Cardiac fibroblast (primary cell): ENCODE measurements around the gene MAML2.

Experiments used
- DNase-seq, 2 donors: peaks; one replicate each; pipeline versions ENCODE4 v3.0.0 to v3.0.0-alpha.2; 2010; ENCODE audit warnings: low read depth in 2 of 2
- H3K4me3 ChIP-seq, 2 donors: replicated peaks in 1 of 2; 1 replicate in 1 of 2; 2 replicates in 1 of 2; pipeline ENCODE4 v1.5.1; 2011; ENCODE audit warnings: low read depth in 2 of 2, low read length in 2 of 2, mild to moderate bottlenecking in 2 of 2, moderate library complexity in 1 of 2
- TF ChIP-seq, protein P1 (sequence below): IDR thresholded peaks from one replicate; pipeline ENCODE4 v1.5.1; 2011; ENCODE audit warnings: low read depth, mild to moderate bottlenecking, low read length, inconsistent platforms

Gene MAML2

DNA sequence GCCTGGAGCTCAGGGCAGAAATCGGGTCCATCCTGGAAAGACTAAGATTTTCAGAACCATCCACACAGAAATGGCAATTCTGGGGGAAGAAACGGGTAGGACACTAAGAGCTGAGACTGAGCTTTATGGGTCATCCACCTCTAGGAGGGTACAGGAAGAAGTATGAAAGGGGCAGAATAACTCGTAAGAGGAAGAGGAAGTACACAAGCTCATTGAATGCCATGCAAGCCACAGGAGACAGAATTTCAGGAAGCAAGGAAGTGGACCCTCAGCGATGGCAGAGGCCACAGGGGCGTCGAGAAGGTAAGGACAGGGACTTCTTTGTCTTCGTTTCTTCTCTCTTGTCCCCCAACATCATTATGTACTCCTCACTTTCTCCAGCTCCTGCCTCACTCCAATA lies 169.6 kb downstream of the MAML2 start:
- no peak for DNase-seq
- no peak overlapping the region for H3K4me3 ChIP-seq
- TF ChIP-seq, protein P1, sequence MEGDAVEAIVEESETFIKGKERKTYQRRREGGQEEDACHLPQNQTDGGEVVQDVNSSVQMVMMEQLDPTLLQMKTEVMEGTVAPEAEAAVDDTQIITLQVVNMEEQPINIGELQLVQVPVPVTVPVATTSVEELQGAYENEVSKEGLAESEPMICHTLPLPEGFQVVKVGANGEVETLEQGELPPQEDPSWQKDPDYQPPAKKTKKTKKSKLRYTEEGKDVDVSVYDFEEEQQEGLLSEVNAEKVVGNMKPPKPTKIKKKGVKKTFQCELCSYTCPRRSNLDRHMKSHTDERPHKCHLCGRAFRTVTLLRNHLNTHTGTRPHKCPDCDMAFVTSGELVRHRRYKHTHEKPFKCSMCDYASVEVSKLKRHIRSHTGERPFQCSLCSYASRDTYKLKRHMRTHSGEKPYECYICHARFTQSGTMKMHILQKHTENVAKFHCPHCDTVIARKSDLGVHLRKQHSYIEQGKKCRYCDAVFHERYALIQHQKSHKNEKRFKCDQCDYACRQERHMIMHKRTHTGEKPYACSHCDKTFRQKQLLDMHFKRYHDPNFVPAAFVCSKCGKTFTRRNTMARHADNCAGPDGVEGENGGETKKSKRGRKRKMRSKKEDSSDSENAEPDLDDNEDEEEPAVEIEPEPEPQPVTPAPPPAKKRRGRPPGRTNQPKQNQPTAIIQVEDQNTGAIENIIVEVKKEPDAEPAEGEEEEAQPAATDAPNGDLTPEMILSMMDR, result no peak

GRCh38 chr11:96172604-96173003 lies 170.4 kb downstream of the MAML2 start:
- H3K4me3 ChIP-seq, result no peak overlapping the region
- no peak for DNase-seq
- TF ChIP-seq, protein P1, result no peak

GRCh38 chr11:96169250-96169649 lies 173.7 kb downstream of the MAML2 start:
- TF ChIP-seq, protein P1, result no peak

GRCh38 chr11:96168623-96169022 lies 174.4 kb downstream of the MAML2 start:
- TF ChIP-seq, protein P1, result no peak
- no peak overlapping the region for H3K4me3 ChIP-seq
- peak; percentile 95 to 97 for DNase-seq

More at GRCh38 chr11:96169250-96169649, 173.7 kb downstream of the MAML2 start:
- no peak overlapping the region for H3K4me3 ChIP-seq
- DNase-seq, result peak in 1 of 2 donors; percentile 42

DNA sequence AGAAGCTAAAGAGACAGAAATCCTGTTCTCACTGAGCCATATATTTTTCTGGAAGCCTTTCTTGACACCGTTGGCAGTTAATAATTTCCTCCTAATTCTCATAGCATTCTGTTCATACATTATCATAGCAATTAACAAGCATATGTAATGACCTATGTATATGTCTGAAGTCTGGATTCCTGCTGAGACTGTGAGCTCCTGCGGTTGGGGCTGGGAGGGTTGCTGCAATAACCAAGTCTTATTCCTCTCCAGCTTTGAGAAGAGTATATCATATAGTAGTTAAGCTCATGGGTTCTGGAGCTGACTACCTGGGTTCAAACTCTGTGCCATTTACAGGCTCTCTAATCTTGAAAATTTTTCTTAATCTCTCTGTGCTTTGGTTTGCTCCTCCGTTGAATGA lies 175.2 kb downstream of the MAML2 start:
- TF ChIP-seq, protein P1, result no peak
- no peak overlapping the region for H3K4me3 ChIP-seq
- no peak for DNase-seq

DNA sequence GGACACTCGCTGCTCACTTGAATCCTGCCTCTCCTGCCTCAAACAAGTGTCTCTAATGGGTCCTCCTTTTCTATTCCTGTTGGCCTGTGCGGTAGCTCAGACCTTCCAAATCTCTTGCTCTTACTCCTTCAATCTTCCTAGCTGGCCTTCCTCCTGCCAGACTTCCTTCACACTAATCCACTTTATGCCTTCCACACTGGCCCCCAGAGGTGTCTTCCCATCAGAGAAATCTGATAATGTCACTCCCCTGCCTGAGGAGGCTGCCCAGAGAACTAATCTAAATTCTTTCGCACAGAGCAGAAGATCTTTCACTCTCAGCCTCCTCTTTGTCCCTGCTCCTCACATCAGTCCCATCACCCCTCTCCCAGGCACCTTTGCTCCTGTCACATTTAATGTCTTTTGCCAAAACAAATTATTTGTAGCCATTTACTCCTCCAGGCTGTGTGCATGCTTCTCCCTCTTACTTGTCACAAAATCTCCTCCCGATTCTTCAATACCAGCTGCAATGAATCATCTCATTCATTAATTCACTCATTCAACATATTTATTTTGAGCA lies 175.7 kb downstream of the MAML2 start:
- TF ChIP-seq, protein P1, result no peak
- no peak for DNase-seq
- no peak overlapping the region for H3K4me3 ChIP-seq

DNA sequence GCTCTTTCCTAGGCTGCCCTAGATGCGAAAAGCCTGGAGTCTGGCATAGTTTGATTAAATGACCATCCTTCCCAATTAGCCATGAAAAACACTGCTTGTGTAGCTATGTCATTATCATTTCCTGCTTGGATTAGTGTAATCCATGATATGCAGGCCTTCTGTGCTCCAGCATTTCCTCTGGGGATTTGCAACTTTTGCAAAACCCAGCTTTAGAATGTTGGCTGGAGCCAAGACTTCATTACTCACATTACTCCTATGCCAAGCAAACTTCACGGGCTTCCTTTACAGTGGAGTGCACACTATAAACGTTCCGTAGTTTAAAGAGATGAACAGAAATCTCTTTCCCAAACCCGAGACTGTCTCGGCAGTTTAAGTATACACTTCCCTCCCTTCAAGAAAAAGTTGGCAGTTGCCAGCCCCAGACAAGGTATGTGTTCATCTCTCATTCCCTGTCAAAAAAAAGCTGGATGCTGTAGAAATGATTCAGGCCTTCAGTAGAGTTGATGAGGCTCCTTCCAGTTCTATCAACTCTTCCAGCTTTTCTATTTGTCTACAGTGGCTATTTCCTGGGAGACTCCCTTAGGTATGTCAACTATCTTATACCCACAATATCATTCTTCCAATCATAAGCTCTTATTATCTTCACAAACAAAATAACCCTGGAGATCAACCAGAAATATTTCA lies 180.0 kb downstream of the MAML2 start:
- TF ChIP-seq, protein P1, result no peak
- peak overlapping the region in 1 of 2 donors; percentile 15 for H3K4me3 ChIP-seq
- peak; percentile 99 for DNase-seq
